Fibroblast of peridontal ligament (primary cell): ENCODE measurements around the gene HMBS.
"Not testable (repeated sequence)": the region's sequence is repeated elsewhere in the genome, so short reads cannot be mapped to it uniquely, and the experiment has no call there.

Source experiments
- DNase-seq: peaks from one replicate; pipeline ENCODE4 v3.0.0-alpha.2; 2010; ENCODE audit errors: extremely low read depth

The HMBS gene

DNA sequence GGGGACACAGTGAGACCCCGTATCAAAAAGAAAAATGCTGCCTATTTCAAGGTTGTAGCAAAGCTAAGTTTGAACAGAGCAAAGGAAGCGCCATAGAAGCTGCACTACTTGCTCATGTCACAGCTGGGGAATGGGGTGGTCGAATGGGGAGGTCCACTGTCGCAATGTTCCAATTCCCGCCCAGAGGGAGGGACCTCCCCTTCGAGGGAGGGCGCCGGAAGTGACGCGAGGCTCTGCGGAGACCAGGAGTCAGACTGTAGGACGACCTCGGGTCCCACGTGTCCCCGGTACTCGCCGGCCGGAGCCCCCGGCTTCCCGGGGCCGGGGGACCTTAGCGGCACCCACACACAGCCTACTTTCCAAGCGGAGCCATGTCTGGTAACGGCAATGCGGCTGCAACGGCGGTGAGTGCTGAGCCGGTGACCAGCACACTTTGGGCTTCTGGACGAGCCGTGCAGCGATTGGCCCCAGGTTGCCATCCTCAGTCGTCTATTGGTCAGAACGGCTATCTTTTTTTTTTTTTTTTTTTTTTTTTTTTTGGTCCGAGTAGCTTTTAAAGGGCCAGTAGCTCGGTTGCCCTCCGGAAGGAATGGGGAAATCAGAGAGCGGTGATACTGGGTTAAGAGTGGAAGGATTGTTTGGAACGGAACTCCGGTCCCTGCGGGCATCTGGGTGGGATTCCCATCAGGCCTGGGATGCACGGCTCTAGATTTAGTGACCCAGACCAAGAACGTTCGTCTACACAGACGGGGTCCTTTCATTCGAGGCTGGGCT, at the start of gene HMBS:
TSS of gene HMBS (plus strand) at position 219 of the 774 bp plus-strand sequence. CDS start at position 372, 153 bp downstream.
- DNase-seq = peak; percentile 92

DNA sequence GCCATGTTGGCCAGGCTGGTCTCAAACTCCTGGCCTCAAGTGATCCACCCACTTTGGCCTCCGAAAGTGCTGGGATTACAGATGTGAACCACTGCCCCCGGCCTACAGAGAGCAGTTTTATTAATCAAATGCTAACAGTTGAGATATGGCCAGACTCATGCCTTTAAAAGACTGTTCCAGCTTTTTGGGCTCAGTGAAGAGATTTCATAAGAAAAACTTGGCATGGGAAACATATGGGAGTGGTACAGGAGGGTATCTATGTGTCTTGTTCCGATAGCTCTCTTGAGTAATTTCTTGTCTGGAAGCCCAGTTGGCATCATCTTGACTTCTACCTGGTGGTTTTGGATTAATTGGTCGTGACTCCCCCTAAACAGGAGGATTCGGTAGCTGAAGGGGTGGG, 45.8 kb upstream of the HMBS start:
- DNase-seq = no peak

DNA sequence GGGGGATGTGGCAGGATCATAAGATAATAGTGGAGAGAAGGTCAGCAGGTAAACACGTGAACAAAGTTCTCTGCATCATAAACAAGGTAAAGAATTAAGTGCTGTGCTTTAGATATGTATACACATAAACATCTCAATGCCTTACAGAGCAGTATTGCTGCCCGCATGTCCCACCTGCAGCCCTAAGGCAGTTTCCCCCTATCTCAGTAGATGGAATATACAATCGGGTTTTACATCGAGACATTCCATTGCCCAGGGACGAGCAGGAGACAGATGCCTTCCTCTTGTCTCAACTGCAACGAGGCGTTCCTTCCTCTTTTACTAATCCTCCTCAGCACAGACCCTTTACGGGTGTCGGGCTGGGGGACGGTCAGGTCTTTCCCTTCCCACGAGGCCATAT, 45.2 kb upstream of the HMBS start:
- not testable (repeated sequence) for DNase-seq

DNA sequence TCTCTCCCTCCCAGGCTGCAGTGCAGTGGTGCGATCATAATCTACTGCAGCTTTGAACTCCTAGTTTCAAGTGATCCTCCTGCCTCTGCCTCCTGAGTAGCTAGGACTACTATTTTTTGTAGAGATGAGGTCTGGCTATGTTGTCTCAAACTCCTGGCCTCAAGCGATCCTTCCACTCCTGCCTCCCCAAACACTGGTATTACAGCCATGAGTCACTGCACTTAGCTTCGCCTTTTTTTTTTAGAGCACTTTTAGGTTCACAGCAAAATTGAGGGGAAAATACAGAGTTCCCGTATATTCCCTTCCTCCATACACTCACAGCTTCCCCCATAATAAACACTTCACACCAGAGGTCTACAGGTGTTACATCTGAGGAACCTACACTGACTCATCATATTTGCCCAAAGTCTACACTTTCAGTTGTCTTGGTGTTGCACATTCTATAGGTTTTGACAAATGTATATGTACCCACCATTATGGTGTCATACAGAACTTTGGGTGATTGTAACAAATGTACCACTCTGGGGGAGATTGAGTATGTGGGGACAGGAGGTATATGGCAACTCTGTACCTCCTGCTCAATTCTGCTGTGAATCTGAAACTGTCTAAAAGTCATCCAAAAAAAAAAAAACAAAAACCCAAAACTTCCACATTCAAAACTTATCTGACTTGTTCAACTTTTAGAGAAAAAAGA, 42.7 kb upstream of the HMBS start:
- no peak for DNase-seq

DNA sequence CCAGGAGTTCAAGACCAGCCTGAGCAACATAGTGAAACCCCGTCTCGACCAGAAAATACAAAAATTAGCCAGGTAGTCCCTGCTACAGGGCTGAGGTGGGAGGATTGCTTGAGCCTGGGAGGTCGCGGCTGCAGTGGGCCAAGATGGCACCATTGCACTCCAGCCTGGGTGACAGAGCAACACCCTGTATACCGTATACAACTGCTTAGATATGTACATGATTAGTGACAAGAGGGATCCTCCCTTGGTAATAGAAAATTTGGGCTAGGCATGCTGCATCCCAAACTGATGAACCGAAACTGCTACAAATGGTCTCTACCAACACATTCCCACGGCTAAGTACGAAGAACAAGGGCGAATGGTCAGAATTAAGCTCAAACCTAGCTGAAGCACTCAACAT, 41.8 kb upstream of the HMBS start:
- DNase-seq = no peak

DNA sequence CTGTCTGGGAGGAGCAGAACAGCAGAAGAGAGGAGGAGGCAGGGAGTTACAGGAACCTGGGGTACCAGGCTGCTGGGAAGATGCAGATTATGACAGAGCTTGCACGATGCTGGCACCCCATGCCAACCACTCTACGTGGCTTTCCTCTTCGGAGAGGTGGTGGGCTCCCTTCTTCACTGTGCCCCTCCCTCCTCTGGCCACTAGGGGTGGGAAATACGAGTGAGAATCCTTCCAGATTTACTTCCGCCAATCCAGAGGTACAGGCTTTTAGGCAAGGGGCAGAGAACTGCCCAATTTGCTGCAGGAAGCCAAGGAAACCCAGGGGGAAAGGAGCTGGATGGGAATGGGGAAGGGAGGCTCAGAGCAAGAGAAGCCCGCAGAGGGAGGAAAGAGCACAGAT, 40.0 kb upstream of the HMBS start:
- DNase-seq = no peak

DNA sequence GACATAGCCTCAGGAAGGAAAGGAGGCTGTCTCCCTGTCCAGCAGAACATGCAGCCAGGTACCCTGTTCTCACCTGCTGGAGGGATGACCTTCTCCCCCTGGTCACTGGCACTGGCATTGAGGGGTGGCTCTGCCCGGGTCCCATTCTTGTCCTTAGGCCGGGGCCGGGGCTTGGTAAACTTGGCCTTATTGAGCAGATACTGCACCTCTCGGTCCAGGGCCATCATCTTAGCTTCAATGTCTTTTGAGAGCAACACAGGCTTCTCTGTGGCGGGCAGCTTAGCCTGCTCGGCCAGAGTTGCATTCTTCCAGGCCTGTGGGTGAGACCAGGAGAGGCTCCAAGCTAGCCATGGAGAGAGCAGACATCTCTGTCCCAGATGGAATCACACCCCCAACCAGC, 38.2 kb upstream of the HMBS start:
- no peak for DNase-seq

DNA sequence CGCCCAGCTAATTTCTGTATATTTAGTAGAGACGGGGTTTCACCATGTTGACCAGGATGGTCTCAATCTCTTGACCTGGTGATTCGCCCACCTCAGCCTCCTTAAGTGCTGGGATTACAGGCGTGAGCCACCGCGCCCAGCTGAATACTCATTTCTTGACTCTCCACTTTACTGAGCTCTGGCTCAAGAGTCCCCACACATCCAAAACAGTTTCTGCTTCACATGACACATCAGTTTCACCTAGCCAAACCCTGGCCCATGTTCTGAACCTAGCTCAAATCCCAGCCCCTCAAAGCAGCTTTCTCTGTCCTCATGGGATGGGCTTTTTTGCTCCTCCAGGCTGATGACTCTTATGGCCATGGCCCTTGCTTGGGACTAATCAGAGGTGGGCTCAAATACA, 37.5 kb upstream of the HMBS start:
- no peak for DNase-seq

DNA sequence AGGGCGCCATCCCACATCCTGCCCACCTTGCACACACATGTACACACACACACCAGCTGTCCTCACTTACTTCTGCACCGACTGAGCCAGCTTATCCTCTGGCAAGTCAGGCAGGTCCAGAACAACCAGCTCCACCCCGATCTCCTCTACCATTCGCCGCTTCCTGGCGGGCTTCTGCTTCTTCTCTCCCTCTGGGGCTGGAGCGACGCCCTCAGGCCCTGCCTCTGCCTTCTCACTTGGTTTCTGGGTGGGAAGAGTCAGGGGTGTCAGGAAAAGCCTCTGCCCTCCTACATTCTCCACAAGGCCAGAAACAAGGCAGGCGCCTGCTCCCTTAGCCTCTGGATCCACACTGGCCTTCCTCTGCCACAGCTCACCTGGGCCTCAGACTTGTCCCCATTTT, 36.0 kb upstream of the HMBS start:
- no peak for DNase-seq

DNA sequence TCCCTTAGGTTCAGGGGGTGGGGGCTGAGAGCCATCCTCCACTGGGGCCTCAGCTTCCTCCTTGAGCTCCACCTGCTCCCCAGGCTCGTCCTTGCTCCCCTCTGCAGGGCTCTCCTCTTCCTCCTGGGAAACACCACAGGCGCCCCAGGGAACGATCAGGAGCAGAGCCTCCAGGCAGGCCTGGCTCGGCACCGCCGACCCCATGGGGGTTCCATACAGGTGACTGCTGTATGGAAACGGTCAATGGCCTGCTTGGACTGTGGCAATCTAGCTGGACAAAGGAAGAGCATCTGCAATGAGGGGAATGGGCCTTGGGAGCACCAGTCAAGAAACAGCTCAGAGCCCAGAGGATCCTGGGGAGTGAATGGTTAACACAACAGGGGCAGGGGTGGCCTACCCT, 35.6 kb upstream of the HMBS start:
- DNase-seq = no peak

DNA sequence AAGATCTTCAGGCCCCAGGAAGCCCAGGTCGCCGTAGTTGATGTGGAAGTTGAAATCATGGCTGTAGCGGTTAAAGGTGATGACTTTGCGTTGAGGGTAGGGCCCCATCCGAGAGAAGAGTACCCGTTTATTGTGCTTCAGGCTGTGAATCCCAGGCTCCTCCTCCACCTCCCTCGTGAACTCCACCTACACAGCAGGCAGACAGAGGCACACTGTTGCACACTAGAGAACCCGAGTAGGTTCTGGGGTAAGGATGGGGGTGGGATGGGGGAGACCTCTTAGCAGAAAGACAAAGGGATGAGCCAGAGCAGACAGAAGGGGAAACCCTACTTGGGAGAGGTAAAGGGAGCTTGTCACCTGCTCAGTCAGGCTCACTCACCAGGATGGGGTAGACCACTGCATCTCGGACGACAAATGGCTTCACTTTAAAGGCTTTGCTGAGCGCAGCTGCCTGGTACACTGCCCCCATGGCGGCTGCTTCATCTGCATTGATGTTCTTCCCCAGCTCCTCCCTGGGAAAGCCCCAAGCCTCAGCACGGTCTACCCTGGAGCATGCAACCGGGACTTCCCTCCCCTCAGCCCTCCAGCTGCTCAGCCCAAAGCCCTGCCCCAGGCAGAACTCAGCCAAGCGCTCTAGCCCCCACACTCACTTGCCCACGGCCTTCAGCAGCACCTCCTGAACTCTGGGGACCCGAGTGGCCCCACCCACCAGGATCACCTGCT, 33.1 kb upstream of the HMBS start:
- DNase-seq = no peak

DNA sequence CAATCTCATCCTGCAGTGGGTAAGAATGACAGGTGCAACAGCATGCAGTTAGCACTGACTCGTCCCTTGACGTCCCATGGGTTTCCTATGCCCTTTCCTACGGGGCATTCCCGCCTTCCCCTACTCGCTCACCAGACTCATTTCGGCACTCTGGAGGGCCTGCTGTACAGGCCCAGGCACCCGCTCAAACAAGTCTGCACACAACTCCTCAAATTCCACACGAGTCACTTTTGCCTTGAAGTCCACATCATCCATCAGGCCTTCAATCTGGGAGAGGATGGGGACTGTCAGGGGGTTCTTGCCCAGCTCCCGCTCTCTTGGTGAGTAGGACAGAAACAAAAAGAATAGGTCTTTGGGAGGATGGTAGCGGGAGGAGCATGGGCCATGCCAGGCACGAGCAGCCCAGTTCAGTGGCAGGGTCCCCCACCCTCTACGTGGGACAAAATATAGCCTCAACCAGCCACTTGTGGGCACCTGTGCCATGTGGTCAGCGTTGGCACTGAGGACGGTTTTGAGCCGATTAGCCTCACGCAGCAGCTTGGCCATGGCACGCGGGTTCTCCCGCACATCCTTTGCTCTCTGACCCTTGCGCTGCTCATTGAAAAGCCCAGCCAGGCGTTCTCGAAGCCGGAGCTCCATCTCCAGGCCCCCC, 32.4 kb upstream of the HMBS start:
- no peak for DNase-seq

DNA sequence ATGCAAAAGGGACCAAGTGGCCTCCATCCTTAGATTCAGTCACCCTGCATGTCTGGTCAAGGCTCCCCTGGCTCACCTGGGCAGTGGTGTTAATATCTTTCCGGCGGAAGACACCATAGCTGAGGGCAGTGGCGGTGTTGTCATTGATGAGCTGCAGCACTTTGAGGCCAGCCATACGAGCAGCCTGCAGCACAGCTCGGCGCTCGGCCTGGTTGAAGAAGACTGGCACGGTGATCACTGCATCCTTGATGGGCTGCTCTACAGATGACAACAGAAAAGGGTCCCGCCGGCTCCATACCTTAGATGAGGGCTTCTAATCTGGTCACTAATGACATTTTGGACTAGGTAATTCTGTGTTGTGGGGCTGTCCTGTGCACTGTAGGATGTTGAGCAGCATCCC, 30.3 kb upstream of the HMBS start:
- no peak for DNase-seq

DNA sequence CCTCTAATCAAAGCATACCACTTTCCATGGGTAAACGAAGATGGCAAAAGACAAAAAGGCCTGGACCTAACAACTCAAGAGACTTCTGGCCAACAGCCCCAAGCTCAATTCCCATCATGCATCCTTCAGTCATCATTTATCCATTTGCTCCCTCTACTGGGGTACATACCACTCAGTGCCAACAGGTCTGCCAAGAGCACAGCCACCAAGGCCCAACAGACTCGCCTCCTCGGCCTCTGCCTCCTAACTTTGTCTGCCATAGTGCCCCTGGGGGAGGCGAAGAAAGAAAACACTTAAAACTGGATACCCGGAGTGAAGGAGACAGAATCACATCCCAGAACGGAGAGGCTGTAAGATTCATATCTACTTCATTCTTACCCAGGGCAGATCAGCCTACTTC, 28.8 kb upstream of the HMBS start:
- DNase-seq = peak; percentile 58

DNA sequence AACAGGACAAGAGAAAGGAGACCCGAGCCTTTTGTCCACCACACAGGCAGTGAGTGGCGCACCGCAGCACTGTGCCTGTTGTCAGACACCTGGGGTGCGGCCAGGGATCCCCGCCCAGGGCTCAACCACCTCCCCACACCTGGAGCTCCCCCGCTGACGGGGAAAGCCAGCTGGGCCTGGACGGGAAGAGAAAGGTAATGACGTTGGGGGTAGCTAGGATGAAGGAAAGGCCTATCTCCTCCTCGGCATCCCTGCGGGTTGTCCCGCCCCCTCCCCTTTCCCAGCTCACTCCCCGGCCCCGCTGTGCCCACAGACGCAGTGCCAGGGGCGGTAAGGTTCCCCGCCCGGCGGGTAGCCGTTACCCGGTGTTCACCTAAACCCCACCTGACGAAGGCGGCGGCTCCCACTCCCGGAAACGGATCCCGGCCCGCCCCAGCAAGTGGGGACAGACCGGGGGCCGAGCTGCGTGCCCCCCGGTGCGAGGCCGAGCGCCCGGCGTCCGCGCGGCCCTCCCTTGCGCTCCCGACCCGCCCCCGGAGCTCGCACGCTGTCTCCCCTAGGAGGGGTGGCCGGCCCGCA, 28.2 kb upstream of the HMBS start:
- no peak for DNase-seq

DNA sequence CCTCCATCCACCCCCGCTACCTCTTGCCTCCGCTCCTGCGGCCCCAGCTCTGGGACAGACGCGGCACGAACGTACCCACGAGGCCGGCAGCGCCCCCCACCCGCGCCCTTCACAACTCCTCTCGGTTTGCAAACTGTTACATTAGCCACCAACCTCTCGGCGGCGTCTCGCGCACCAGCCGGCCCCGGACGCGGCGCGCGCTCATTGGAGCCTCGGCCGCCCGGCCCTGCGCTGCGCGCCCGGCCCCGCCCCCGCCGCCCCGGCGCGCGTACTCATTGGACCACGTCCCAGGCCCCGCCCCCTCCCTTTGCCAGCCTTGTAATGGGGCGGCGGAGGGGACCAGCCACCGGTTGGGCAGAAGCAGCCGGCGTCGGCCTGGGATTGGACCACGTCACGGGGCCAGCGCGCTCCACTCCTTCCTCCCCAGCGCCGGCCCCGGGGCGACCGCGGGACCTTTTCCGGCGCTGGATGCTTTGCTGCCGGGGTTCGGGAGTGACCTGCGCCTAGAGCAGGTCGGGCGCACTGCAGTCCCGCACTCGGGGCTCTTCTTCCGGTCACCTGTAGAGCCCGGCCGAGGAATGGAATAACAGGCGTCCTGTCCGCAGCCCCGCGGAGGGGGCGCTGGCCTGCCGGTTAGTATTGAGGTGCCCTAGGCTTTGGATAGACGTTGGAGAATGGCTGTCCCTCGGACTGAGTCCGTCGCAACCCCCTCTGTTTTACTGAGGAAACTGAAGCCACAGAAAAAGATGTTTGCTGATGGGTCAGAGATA, 27.5 kb upstream of the HMBS start, which contains the start of gene HYOU1:
TSS of gene HYOU1 (minus strand) at position 206 of the 770 bp plus-strand sequence. CDS start 1,045 bp downstream, outside the sequence.
- DNase-seq = peak; percentile 90

DNA sequence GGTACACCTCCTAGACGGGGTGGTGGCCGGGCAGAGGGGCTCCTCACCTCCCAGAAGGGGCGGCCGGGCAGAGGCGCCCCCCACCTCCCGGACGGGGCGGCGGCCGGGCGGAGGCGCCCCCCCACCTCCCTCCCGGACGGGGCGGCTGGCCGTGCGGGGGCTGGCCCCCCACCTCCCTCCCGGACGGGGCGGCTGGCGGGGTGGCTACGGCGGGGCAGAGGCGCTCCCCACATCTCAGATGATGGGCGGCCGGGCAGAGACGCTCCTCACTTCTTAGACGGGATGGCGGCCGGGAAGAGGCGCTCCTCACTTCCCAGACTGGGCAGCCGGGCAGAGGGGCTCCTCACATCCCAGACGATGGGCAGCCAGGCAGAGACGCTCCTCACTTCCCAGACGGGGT, 25.6 kb upstream of the HMBS start:
- DNase-seq = not testable (repeated sequence)

DNA sequence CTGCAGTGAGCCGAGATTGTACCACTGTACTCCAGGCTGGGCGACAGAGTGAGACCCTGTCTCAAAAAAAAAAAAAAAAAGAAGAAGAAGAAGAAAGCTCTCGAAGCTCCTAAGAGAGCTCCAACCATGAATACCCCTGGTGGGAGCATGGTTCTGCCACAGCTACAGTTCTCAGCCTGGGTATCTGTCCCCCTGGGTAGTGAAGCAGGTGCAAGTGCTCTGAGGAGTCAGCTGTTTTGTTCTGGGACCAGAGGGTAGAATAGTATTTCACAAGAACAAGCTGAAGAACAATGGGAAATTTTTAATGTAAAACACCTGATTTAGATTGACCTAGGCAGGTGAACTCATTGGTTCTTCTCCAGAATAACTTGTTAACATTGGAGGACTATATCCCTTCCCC, 23.4 kb upstream of the HMBS start:
- DNase-seq = no peak

DNA sequence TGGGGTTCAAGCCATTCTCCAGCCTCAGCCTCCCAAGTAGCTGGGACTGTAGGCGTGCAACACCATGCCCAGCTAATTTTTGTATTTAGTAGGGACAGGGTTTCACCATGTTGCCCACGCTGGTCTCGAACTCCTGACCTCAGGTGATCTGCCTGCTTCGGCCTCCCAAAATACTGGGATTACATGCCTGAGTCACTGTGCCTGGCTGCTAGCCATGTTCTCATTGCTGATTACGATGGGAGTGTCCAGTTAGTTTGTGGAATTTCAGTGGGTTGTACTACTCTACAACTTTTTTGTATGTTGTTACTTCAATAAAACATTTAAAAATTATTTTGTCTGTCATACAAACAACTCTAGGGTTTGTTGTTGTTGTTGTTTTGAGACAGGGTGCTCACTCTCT, 21.9 kb upstream of the HMBS start:
- DNase-seq = peak; percentile 81

DNA sequence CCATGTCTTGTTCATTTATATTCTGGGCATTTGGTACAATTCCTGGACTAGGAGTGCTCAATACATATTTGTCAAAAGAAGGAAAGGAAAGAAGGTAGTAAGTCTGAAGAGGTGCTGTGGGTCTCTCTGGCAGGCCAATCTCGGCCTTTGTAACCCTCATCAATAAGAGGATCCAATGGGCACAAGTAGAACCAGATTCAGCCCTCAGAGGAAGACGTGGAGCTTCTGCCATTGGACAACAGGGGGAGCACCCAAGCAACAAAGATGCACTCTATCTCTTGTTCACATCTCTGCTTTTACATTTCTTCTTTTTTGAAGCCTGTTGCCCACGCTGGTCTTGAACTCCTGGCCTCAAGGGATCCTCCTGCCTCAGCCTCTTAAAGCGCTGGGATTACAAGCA, 19.3 kb upstream of the HMBS start:
- DNase-seq = peak; percentile 36
